ENCODE data around the gene HTRA1.

The HTRA1 gene

GRCh38 chr10:122521011-122521410 lies 59.7 kb downstream of the HTRA1 start:
- DNase-seq = no peak

GRCh38 chr10:122524811-122525210 lies 63.5 kb downstream of the HTRA1 start:
- DNase-seq = no peak

DNA sequence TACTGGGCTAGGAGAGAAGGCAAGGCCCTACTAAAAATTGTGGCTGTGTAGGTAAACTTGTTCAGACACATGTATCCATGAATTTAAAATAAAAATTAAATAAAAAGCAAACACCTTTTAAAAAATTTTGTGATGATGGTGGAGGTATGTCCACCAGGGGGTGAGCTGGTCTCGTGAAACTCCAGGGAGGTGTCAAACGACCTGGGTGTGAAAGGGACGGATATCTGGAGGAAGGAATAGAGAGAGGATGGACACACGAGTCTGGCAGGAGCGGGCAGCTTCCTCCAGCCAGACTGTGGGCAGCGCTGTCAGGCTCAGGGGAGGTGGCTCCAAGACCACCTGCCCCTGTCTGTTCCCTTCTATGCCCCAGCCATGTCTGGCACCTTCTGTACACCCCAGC lies 64.4 kb downstream of the HTRA1 start:
- no peak for DNase-seq

DNA sequence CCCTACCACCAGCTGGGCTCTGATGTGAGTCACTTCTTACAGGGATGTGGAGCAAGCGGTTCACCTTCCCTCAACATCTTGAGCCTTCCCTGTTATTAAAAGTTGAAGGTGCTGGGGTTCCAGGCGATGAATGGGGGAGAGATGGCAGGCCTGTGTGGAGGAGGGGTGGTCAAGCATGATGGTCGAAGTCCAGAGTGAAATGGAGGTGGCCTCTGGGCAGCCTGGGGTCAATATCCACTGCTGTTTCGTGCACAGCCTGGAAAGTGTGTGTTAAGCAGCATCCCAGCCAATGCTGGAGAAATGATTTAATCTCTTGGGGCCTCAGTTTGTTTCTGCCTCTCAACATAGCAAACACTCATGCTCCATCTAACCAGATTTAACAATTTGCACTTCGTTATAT lies 65.5 kb downstream of the HTRA1 start:
- DNase-seq = no peak

GRCh38 chr10:122530177-122530576 lies 68.8 kb downstream of the HTRA1 start:
- DNase-seq = no peak

- no peak for DNase-seq
Measured at GRCh38 chr10:122531261-122531660, 69.9 kb downstream of the HTRA1 start.

- no peak for DNase-seq
Measured at GRCh38 chr10:122531939-122532338, 70.6 kb downstream of the HTRA1 start.

DNA sequence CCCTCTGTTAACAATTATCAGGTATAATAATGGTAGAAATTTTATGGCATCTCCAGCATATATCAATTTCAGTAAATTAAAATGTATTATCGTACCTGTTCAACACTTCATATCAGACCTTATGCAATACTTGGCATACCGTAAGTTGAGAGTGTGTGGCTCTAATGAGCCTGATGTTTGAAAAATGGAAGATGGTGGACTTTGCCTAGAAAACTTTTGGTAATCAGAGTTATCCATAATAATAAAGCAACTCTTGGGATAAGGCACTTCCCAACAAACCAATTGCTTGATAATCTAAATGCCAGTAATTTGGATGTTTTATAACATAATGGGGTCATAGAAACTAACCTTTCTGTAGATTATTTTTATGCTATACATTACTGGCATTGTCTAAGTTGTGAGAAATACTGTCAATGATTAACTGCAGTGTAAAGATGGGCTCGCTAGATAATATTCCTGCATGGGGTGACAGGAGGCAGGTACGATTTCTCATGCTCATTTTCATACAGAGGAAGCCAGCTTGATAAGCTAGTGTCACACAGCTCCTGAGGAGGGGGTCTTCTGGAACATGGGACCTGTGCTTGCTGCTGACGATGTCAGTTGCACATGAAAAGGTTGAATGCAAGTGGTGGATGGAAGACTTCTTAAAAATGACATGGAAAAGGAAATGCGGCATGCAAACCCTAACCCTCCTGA lies 71.4 kb downstream of the HTRA1 start:
- no peak for DNase-seq

DNA sequence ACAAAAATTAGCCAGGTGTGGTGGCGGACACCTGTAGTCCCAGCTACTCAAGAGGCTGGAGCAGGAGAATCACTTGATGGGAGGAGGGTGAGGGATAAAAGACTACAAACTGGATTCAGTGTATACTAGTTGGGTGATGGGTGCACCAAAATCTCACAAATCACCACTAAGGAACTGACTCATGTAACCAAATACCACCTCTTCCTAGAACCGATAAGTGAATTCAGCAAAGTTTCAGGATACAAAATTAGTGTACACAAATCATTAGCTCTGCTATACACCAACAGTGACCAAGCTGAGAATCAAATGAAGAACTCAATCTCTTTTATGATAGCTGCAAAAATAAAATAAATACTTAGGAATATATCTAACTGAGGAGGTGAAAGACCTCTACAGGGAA lies 76.2 kb downstream of the HTRA1 start:
- no peak for DNase-seq

DNA sequence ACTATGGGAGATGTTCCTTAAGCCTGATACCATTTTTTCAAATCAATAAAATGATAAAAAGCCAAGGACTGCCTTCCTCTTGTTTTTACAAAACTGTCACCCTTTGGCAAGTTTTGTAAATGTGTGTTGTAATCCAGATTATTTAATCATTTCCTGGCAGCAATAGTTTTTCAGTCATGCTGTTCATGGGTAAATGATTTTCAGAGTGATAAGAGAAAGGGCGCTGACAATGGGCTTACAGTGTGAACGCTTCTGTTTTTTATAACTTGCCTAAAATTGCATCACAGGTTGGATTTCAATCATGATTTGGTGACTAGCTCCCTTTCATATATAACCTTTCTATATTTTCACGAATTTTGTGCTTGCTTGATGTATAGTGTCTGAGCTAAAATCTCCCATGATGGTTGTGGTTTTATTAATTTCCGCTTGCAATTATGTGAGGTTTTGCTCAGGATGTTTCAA lies 80.2 kb downstream of the HTRA1 start:
- DNase-seq = no peak

DNA sequence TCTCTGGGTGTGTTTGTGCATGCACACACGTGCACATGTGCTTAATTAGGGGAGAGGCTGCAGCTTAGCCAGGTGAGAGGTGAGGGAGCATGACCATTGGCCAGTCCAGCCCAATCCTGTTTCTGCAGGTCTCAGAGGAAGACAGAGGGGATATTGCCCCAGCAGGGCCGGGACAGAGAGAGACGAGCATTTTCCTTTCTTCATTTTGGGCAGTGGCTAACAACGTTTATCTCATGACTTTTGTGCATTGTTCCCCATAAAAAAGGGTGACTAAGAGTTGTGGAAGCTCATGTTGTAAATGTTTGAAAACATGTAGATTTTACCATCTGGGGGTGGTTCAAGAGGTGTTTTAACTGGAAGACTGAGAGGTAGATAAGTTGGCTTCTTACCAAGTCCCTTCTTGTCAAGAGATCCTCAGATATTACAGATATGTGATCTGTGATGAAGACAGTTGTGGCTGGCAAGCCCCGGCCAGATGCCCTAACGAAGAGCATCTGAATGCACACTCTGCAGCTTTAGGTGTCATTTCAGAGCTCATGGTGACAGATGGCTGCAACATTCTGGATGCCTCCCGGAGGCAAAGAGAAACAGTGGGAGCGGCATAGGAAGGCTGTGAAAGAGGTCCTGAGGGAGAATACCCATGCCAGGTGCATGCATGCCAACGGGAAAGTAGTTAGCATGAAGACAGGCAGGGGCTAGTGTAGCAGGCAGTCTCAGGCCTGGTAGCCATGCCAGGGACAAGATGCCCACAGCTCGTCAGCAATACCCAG lies 82.5 kb downstream of the HTRA1 start:
- DNase-seq = no peak

DNA sequence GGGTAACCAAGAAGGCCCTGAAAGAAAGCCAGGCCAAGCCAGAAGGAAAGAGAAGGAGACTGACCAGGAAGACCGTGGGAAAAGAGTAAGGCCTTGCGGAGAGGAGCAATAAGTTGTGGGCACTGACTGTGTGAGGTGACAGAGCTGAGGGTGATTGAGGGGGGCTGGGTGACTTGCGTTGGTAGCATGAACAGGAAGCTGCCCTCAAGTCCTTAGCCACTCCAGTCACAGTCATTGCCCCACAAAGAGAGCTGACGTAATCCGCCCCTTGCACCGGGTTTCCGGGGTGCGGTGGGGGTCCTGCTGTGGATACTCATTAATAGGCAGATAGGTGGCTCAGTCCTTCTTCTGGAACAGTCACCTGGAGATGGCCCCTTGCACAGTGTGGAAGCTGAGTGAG lies 83.1 kb downstream of the HTRA1 start:
- DNase-seq = no peak

- no peak for DNase-seq
Measured at GRCh38 chr10:122546242-122546641, 84.9 kb downstream of the HTRA1 start.

DNA sequence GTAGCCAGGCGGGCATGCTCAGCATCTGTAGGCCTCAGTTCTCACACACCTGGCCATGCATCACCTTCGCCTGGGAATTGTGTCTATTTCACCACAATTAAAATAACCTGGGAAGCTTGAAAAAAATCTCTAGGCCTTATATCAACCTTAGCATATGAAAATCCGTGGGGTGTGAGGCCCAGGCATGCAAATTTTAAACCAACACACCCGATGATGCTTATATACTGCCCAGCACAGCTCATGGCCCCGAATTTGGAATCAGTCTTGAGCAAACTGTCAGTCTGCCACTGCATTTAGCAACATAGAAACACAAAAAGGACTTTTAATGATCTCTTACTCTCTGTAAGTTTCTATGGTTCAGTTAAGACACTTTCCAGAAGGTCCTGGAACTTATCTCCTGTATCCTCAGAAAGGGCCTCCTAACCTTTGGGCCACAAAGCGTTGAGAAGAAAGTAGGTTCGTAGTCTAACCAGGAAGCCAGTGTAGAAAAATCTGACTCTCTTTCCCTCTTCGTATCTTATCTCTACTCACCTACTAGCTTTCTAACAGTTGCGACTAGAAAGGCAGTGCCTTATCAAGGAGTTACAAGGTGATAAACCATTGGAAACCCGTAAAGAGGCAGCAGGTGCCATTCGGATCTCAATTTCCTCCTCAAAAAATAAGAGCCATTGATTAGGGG lies 87.2 kb downstream of the HTRA1 start:
- DNase-seq = no peak

DNA sequence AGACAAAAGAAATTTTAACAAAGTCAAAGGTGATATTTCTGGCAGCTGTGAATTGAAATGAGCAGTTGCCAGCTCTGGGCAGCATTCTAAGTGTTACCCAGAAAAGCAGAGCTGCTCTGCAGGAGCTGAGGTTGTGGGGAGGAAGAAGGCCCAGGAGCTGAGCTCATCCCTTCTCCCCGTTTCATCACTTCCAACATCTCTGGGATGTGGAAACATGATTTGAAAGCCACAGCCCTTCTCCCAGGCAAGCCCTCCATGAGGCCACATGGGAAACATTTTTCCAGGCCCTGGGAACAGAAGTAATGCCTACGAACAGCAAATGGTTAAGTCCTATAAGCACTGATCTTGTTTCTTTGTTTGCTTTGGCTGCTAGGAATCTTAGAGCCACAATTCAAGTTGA lies 88.3 kb downstream of the HTRA1 start:
- DNase-seq = no peak

DNA sequence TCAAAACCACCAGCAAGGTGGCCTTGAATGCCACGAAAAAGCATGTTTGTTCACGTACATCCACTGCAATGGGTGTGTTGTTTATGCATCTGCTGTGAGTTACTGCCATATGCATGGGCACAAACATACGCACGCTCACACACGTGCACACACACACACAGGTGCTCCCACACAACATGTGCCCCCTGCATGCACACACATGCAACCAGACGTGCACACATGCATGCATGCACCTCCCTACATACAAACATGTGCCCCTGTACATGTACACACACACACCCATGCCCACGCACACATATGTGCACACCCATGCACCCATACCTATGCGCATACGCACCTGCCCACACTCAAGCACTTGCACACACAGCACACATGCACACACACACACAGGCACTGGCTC lies 89.1 kb downstream of the HTRA1 start:
- no peak for DNase-seq

GRCh38 chr10:122550983-122551382 lies 89.6 kb downstream of the HTRA1 start:
- DNase-seq = no peak

DNA sequence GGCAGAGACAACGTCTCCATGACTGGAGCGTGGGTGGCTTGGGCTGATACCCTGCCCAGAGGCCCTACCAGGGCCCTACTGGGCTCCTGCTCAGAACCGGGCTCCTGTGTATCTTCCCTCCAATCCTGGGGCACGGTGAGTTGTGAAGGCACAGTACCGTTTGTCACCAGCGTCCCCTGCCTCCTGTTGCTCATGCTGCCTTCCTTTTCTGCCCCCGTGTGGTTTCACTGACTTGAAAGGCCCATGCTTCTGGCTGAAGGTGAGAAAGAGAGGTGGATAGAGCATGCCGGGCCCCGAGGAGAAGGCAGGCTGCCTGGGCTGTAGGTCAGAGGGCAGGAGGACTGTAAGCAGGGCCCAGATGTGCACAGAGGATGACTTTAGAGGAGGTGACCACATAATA lies 90.1 kb downstream of the HTRA1 start:
- DNase-seq = no peak

DNA sequence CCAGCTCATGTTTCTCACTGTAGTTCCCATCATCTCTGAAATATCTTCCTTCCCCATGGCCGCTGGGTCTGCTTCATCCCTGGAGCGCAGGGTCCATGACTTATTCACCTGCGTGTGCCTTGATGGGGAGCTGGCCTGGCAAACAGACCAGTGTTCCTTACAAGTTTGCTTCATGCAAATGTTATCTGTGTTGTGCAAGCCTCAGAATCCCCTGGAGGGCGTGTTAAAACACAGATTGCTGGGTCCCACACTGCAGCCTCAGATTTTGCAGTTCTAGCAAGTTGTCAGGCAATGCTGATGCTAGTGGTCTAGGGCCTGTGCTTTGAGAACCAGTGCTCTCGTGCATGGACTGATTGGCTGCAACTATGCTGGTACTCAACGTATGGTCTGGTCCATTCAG lies 92.0 kb downstream of the HTRA1 start:
- DNase-seq = no peak

DNA sequence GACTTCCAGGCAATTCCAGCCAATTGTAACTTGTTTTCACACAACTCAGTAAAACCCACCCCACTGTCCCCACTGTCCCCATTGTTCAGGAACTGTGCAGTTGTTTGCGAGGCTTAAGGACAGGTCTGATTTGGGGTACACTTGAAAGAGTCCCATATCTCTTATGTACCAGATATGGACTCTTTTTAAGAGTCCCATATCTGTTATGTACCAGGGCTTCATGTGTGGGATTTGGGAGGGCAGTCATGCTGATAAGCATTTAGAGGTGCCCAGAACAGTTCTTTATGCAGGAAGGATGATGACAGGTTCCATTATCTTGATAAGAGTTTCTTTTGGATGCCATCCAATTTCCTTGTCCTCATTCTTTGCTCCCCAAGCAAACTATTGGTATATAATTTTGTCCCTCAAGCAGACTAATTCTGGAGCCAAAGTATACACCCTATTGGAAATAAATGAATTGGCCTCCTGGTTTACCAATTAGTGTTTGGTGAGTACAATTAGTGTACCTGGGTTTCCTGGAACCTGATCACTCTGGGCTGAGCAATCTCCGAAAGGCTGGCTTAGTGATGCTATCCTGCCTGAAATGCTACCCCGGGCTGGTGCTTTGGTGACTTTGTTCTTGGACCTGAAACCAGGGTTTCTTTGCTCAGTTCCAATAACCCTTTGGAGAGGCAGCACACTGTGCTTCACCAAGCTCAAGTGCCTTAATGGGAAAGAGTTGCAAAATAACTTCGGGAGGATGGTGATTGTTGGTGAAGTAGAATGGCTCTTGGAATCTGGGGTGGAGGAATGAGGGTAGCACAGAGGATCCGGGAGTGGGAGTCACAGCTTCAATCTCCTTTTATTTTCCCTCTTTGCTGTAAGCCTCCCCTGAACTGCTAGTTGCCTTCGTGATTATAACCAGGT lies 93.0 kb downstream of the HTRA1 start:
- DNase-seq = no peak

DNA sequence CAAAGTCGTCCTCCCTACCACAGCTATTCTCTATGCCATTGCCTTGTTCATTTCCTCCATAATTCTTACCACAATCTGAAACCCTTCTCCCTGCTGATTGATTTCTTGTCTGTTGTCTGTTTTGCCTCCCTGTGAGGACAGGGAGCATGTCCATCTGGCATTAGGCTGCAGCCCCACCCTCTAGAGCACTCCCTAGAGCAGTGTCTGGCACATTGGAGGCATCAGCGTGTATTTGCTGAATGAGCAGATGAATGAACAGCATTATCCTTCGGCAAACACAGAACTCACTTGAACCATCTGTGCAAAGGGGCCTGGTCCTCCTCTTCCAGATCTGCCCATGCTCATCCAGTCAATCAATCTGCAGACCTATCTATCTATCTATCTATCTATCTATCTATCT lies 94.1 kb downstream of the HTRA1 start:
- DNase-seq = no peak

DNA sequence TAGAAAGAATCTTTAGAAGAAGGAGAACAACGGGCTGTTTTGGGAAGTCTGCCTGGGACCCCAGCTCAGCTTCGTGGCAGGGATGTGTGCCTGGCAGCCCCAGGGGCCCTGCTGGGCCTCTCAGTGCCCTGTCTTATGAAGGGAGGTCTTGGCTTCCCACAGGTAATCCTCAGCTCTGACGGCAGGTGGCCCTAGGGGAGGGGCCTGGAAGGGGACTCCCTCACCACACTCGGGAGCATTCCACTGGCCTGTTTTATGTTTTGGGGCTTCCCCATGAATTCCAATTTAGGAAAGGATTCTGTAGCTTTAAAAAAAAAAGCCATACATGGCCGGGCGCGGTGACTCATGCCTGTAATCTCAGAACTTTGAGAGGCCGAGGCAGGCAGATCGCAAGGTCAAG lies 96.2 kb downstream of the HTRA1 start:
- DNase-seq = no peak

- DNase-seq = no peak
Measured at GRCh38 chr10:122558452-122558851, 97.1 kb downstream of the HTRA1 start.

All from activated gamma-delta T cell (primary cell).